GM18499 (cell line): ENCODE measurements around the gene C9.
"Not testable (repeated sequence)": the region's sequence is repeated elsewhere in the genome, so short reads cannot be mapped to it uniquely, and the experiment has no call there.

Experiments used
- ATAC-seq: cut with Tn5 transposase; IDR thresholded peaks from one replicate; pipeline ENCODE4 v1.9.1; 2021; ENCODE audit warnings: moderate number of reproducible peaks; ENCODE audit not compliant: insufficient read depth, unreplicated experiment

The C9 gene

GRCh38 chr5:39364367-39364766 is at the start of gene C9:
Gene C9, minus strand, starts transcription at chr5:39364495. Its CDS starts 31 bp downstream, at chr5:39364464.
- no peak for ATAC-seq

DNA sequence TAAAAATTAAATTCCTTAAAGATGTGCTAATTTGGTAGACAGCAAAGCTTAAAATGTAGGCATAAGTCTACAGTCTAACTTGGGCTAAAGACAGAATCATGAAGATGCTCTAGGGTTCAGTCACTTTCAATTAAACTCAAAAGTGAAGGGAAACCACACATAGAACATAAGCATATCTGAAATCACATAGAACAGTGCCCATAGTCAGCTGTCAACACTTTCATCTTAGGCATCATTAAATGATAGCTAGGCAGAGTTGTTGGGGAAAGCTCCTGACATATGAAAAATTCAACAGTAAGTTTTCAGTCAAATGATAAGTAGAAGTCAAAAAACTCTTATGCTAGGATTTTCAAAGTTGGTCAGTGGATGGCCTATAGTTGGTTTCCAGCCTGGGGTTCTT is 49.5 kb upstream of the C9 start:
- no peak for ATAC-seq

DNA sequence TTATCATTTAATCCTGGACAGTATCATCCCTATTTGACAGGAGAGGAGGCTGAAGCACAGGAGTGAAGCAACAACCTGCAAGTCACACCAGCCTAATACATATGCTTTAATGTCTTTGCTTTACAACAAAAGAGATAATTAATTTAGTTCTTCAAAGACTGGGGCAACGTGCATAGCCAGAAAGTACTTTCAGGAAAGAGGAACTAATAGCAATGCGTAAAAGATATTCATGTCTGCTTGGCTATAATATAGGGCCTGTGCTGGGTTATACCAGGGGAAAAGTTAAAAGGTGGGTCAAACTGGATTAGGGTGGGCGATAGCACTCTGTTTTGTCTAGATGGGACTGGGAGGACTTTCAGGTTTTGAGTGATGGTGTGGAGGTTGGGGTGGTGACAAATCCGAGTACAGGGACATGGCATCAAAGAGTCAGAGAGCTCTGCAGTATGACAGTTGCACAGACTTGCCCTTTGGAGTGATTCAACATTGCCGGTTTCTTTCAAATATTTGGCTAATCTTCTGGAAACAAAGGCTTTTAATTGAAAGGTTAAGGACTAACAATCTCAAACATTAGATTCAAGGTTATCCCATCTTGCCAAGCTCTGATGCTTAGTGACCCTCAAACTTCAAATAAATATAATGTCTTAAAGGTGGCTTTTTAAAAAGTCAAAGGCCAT is 48.6 kb upstream of the C9 start:
- no peak for ATAC-seq

- ATAC-seq: no peak
Measured at GRCh38 chr5:39411985-39412384, 47.7 kb upstream of the C9 start.

GRCh38 chr5:39411061-39411460 is 46.8 kb upstream of the C9 start:
- ATAC-seq: no peak

DNA sequence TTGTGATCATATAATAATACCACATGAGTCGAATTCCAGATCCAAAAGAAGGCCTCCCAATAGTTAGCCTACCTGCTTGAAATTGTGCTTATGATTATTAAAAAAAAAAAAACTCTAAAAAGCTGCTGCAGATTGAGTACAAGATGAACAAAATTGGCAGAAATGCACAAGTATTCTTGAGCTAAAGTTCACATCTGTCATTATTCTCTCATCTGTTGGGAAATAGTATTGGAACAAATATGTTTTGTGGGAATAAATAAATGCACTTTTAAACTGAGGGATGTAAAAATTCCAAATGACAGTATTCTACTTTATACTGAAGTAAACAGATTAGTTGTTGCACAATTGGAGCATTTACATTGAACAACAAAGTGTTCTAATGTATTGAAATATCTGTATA is 44.7 kb upstream of the C9 start:
- no peak for ATAC-seq

DNA sequence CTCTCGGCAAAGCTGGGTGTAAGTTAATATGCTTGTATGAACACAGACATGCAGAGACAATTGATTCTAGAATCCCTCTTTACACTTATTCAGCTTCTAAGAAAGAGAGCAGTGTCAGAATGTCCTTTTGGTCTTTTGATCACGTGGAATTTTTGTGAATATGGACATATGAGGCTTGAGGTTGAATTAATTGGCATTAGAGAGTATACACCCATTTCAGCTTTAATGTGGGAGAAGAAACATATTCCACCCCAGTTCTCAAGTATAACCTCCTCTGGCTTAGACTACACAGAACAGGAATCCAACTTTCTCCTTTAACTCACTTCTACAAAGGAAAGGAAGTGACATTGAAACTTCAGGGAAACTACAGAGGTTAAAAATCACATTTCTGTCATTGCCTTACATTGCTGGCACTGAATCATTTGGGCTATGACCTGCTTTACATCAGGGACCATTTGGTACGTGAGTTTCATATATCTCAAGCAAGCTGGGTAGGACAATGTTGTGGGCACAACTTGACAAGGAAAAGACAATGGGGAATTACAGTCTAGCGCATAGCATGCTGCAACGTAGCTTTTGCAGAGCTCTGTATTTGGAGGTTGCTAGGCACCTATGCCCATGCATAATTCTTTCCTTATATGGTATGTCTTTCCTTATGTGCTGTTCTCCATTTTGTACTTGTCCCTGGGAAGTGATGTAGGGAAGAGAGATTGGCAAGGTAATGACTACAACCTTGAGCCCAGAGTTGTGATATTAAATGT is 41.0 kb upstream of the C9 start:
- ATAC-seq: no peak

DNA sequence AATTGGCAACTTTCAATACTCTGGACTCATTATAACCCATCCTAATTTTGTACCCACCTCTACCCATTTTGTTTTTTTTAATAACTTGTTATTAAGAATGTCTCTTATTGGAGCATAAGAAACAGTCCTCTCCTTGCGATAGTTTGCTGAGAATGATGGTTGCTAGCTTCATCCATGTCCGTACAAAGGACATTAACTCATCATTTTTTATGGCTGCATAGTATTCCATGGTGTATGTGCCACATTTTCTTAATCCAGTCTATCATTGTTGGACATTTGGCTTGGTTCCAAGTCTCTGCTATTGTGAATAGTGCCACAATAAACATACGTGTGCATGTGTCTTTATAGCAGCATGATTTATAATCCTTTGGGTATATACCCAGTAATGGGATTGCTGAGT is 39.5 kb upstream of the C9 start:
- ATAC-seq: not testable (repeated sequence)

GRCh38 chr5:39402140-39402539 is 37.8 kb upstream of the C9 start:
- ATAC-seq: not testable (repeated sequence)

DNA sequence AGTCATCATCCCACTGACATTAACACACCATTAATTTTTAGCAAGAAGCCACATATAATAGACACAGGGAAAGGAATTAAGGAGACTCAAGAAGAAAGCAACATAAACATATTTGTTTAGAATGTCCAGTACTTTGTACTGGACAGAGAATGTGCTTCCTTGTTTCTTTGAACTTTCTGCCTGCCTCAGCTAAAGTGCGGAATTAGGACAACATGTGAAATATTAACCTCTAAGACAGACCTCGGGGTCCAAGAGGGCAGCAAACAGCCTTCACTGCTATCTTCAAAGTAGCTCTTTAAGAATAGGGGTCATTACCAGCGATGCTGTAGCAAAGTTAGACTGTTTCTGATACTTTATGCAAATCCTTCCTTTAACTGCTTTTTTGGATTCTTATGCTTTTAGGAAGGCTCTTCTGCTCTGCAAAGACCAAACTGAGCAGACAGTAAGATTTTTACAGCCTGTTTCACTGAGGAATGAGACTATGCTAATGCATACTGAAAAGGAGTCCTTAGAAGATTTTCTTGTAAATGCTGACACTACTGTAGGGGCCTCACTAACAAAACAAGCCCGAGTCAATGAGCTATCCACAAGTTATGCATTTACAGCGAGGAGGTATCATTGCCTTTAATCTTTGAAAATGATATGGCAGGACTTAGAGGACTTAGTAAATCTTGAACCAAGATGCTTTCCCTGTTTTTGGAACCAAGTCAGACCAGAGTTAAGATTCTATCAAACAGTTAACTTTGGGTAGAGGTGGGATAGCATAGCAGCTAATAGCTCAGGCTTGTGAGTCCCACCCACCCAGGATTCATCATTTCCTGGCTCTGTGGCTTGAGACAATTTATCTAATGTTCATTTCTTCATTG is 36.7 kb upstream of the C9 start:
- ATAC-seq: no peak

DNA sequence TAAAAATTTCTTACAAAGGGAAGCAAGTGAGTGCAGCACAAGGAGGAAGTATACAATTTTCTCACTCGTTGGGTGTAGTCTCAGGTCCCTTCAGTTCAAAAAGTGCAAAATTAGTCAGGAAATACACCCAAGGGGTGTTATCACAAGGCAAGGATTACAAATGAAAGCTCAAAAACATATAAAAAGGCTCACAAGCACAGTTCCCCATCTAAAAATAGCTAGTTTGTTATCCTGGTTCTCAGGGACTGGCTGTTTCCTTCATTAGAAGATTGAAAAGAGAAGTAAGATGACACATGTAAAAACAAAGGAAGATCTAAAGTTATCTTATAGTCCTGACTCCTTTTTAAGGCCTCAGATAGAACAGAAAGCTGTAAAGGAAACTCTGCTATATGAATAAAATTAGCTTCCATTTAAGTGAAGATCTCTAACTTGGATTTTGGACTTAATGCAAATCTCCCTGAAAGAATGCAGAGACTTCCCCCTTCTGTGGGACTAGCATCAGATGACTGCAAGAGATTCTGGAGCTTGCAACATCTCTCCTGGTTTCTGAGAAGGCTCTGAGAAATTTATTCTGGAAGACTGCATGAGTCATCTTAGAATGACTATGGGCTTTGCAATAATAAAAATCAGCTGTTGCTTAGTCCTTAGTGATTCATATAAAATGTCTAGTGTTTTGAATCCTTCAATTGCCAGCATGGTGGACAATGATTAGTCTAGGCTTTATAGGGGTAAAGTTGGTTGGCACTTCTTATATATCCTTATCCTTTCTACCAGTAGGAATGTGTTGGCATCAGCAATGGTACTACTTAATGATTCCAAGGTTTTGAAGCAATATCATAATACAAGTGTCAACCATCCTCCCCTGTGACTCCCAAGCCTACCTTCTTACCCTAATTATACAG is 35.1 kb upstream of the C9 start:
- ATAC-seq: no peak

DNA sequence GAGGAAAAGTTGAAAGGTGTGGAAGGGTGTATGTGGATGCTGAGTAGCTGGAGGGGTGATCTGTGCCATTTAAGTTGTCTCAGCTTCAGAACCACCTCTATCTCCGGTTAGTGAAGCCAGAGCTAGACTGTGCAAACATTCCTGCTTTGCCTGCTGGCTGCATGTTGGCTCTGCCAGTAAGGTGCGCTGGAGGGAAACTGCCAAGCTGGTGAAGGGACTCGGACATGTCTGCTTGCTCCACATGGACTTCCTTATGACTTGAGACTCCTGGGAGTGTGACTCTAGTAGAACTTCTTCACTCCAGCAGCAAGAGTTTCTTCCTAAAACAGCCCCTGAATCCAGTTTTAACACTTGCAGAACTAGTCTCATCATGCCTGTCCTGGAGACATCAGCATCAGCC is 32.5 kb upstream of the C9 start:
- no peak for ATAC-seq

DNA sequence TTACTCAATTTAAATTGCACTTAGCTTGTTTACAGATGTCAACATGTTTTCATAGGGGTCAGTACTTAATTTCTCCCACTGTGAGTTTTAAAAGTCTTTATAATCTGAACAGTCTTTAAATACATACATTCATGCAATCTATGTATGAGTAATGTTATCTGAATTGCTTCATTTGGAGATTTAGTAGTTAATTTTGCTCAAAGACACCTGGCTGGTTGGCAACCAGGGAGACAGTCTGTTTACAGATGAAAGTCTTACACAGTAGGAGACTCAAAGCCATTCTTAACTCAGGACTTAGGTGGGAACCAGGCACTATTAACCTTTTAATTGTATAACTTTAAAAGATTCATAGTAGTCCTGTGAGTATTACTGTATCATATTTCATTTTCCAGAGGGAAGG is 31.2 kb upstream of the C9 start:
- no peak for ATAC-seq

DNA sequence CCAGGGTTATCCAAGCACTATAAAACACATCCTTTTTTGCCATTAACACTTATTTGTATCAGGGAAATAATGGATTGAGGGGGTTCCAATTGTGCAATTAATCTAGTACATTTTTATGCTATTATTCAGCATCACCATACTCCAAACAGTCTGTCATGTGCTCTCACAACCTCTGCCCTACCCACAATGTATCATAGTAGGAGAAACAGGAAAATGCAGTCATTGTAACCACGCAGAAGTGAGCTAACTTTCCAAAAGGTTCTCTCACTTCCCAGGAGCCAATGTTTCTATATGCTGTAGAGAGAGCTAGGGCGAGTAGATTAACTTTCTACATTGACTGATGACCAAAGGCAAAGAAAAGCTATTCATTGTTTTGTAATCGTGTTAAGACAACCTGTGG is 30.7 kb upstream of the C9 start:
- ATAC-seq: no peak

GRCh38 chr5:39390945-39391344 is 26.6 kb upstream of the C9 start:
- no peak for ATAC-seq

GRCh38 chr5:39387293-39387692 is 23.0 kb upstream of the C9 start:
- no peak for ATAC-seq

GRCh38 chr5:39384271-39384670 is 20.0 kb upstream of the C9 start:
- ATAC-seq: no peak

DNA sequence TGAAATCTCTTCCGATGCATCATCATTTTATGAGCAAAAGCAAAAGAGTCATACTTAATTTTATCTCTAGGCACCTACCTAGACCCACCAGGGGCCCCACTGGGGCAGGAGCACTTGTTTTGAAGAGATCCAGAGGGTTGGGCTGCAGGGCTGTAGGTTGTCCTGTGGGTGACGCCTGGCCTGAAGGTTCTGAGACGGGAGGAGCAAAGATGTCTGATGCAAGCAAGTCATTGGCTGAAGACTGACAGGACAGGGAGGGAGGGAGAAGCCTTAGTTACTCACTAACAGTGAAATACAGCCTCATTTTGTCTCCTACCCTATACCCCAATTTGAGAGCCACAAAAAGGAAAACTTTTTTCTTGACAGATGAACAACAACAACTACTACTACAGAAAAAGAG is 17.1 kb upstream of the C9 start:
- no peak for ATAC-seq

DNA sequence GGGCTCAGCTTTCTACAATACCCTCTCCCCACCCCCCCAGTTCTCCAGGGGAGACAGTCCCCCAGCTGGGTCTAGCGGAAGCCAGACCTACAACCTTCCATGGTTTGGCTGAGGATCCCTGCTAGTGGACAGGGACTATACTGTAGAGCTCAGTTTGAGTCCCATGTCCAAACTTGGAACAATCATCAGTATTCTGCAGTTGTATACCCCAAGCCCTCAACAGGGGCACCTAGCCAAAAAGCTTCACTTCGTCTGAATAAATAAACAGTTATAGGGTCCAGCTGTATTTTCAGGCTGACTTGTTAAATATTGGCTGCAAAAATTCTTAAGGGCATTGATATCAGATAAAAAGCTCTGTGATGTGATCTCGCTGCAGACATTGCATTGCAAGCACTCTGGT is 15.4 kb upstream of the C9 start:
- ATAC-seq: no peak

DNA sequence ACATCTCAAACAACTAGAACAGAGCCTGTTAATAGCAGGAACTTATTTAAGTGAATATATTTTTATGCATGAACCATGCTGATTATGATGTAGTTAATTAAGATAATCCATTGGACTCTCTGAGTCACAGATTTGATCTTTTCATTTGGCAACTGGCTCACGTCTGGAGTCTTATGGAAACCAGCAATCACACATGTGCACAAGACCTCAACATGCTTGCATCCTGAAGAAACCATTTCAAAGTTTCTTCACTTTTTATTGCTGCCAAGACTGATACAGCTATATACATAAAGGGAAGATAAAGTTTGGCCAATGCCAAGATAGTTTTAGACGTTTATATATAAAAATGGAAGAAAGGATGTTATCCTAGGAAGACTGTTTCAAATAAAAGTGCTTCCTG is 13.3 kb upstream of the C9 start:
- ATAC-seq: no peak
